T follicular helper cell (primary cell): Measurements from ENCODE around the gene LTBR.

Experiments
- DNase-seq: peaks from one replicate; pipeline ENCODE4 v3.0.0-alpha.2; 2020; ENCODE audit warnings: low read depth

The LTBR gene

GRCh38 chr12:6367969-6368892, 15.7 kb upstream of the LTBR start:
- no peak for DNase-seq

GRCh38 chr12:6368906-6369525, 14.9 kb upstream of the LTBR start:
- no peak for DNase-seq

- DNase-seq: no peak
Measured at GRCh38 chr12:6369916-6370575, 13.9 kb upstream of the LTBR start.

- DNase-seq: no peak
Measured at GRCh38 chr12:6370576-6370935, 13.4 kb upstream of the LTBR start.

GRCh38 chr12:6370994-6371754, 12.8 kb upstream of the LTBR start:
- DNase-seq: no peak

- no peak for DNase-seq
Measured at GRCh38 chr12:6372403-6373003, 11.5 kb upstream of the LTBR start.

GRCh38 chr12:6373022-6373787, 10.8 kb upstream of the LTBR start:
- no peak for DNase-seq

- no peak for DNase-seq
Measured at GRCh38 chr12:6374028-6374785, 9.8 kb upstream of the LTBR start.

GRCh38 chr12:6374786-6375160, 9.2 kb upstream of the LTBR start:
- no peak for DNase-seq

- no peak for DNase-seq
Measured at GRCh38 chr12:6375269-6376078, 8.5 kb upstream of the LTBR start, which contains the start of gene SCNN1A. Gene SCNN1A (minus strand): TSS chr12:6375563. CDS start chr12:6374783, 780 bp downstream.

- no peak for DNase-seq
Measured at GRCh38 chr12:6376079-6376869, 7.7 kb upstream of the LTBR start.

- DNase-seq: no peak
Measured at GRCh38 chr12:6376870-6377666, 6.9 kb upstream of the LTBR start.

- no peak for DNase-seq
Measured at GRCh38 chr12:6377667-6377994, 6.3 kb upstream of the LTBR start.

GRCh38 chr12:6378709-6379472, 5.1 kb upstream of the LTBR start:
- no peak for DNase-seq

- no peak for DNase-seq
Measured at GRCh38 chr12:6380141-6381121, 3.5 kb upstream of the LTBR start.

GRCh38 chr12:6382371-6382770, 1.6 kb upstream of the LTBR start:
- DNase-seq: no peak
